HEK293 (cell line): ENCODE results near the gene CLEC4F.

Source experiments
- CTCF ChIA-PET: fragments of 350-600 bp; formaldehyde crosslinking; extraction: SDS; loops from one replicate; lab custom pipeline; 2021; ENCODE audit warnings: antibody characterized with exemption; lab: Yijun Ruan, JAX
- POLR2A ChIA-PET: fragments of 300-600 bp; formaldehyde crosslinking; extraction: SDS; loops from one replicate; lab custom pipeline; 2020; ENCODE audit warnings: antibody characterized with exemption, inconsistent platforms; lab: Yijun Ruan, JAX
- H3K27ac ChIP-seq: fragments of 200-500 bp; sonication (Bioruptor generic); 2 replicates; pipeline ENCODE4 v1.5.1; 2014; ENCODE audit warnings: low read depth, low read length, control low read depth, inconsistent platforms; ENCODE audit errors: extremely low read depth
- H3K36me3 ChIP-seq, 2 experiments: fragments of 200-500 bp in 1 of 2; sonication (Bioruptor generic) in 1 of 2; 1 replicate in 1 of 2; 2 replicates in 1 of 2; pipeline ENCODE4 v1.5.1; 2014 to 2017; ENCODE audit warnings: inconsistent platforms in 2 of 2, low read length in 2 of 2; ENCODE audit not compliant: control insufficient read depth in 2 of 2, insufficient read depth in 1 of 2
- H3K4me1 ChIP-seq: fragments of 200-500 bp; sonication (Bioruptor generic); 2 replicates; pipeline ENCODE4 v1.5.1; 2014; ENCODE audit warnings: mild to moderate bottlenecking, low read length, inconsistent platforms; ENCODE audit not compliant: control insufficient read depth, insufficient read depth
- H3K4me3 ChIP-seq: 2 replicates; pipeline ENCODE4 v1.5.1; 2011; ENCODE audit warnings: low read depth, mild to moderate bottlenecking, control low read depth, low read length, moderate library complexity
- H3K9me3 ChIP-seq: fragments of 200-500 bp; sonication (Bioruptor generic); 2 replicates; pipeline ENCODE4 v1.5.1; 2014; ENCODE audit warnings: low read depth, low read length, inconsistent platforms; ENCODE audit not compliant: control insufficient read depth, insufficient read depth
- AEBP2 ChIP-seq: fragments of 450-650 bp; formaldehyde crosslinking; IDR thresholded peaks from 2 replicates; pipeline ENCODE4 v1.5.1; 2016; ENCODE audit warnings: missing biosample characterization, missing genetic modification characterization, borderline replicate concordance
- EGR2 ChIP-seq: fragments of 450-650 bp; formaldehyde crosslinking; IDR thresholded peaks from 2 replicates; pipeline ENCODE4 v1.5.1; 2016; ENCODE audit warnings: low read depth, missing biosample characterization, missing genetic modification characterization
- GFI1B ChIP-seq: fragments of 450-650 bp; formaldehyde crosslinking; IDR thresholded peaks from 2 replicates; pipeline ENCODE4 v1.5.1; 2016; ENCODE audit warnings: missing biosample characterization, missing genetic modification characterization
- MYNN ChIP-seq: fragments of 450-650 bp; formaldehyde crosslinking; IDR thresholded peaks from 2 replicates; pipeline ENCODE4 v1.5.1; 2016; ENCODE audit warnings: missing biosample characterization, missing genetic modification characterization, borderline replicate concordance
- MZF1 ChIP-seq: fragments of 450-650 bp; formaldehyde crosslinking; IDR thresholded peaks from 2 replicates; pipeline ENCODE4 v1.5.1; 2017; ENCODE audit warnings: missing biosample characterization, missing genetic modification characterization, borderline replicate concordance
- SETDB1 ChIP-seq: IDR thresholded peaks from one replicate; pipeline ENCODE4 v1.6.1; 2017; ENCODE audit warnings: mild to moderate bottlenecking, low read length, moderate library complexity, mixed read lengths; ENCODE audit not compliant: insufficient read length
- TCF7L2 ChIP-seq: IDR thresholded peaks from 2 replicates; pipeline ENCODE4 v1.6.1; 2011; ENCODE audit warnings: low read depth, mild to moderate bottlenecking, inconsistent platforms, low read length, moderate library complexity, borderline replicate concordance
- YY1 ChIP-seq: fragments of 450-650 bp; formaldehyde crosslinking; IDR thresholded peaks from 2 replicates; pipeline ENCODE4 v1.5.1; 2018; ENCODE audit warnings: missing biosample characterization, missing genetic modification characterization
- ZBTB48 ChIP-seq: fragments of 450-650 bp; formaldehyde crosslinking; IDR thresholded peaks from 2 replicates; pipeline ENCODE4 v1.5.1; 2016; ENCODE audit warnings: missing biosample characterization, missing genetic modification characterization
- ZFP3 ChIP-seq: fragments of 450-650 bp; formaldehyde crosslinking; IDR thresholded peaks from 2 replicates; pipeline ENCODE4 v1.5.1; 2016; ENCODE audit warnings: low read depth, missing biosample characterization, missing genetic modification characterization
- ZFP37 ChIP-seq: fragments of 450-650 bp; formaldehyde crosslinking; IDR thresholded peaks from 2 replicates; pipeline ENCODE4 v1.5.1; 2016; ENCODE audit warnings: missing biosample characterization, missing genetic modification characterization
- ZIC2 ChIP-seq: fragments of 450-650 bp; formaldehyde crosslinking; IDR thresholded peaks from 2 replicates; pipeline ENCODE4 v1.5.1; 2016; ENCODE audit warnings: missing biosample characterization, missing genetic modification characterization
- ZNF114 ChIP-seq: fragments of 450-650 bp; formaldehyde crosslinking; IDR thresholded peaks from 2 replicates; pipeline ENCODE4 v1.5.0; 2017; ENCODE audit warnings: missing biosample characterization, missing genetic modification characterization
- ZNF23 ChIP-seq: fragments of 450-650 bp; formaldehyde crosslinking; IDR thresholded peaks from 2 replicates; pipeline ENCODE4 v1.5.1; 2016; ENCODE audit warnings: missing biosample characterization, missing genetic modification characterization, borderline replicate concordance
- ZNF394 ChIP-seq: fragments of 450-650 bp; formaldehyde crosslinking; IDR thresholded peaks from 2 replicates; pipeline ENCODE4 v1.5.1; 2016; ENCODE audit warnings: missing biosample characterization, missing genetic modification characterization, mild to moderate bottlenecking, moderate library complexity, borderline replicate concordance
- ZNF416 ChIP-seq: fragments of 450-650 bp; formaldehyde crosslinking; IDR thresholded peaks from 2 replicates; pipeline ENCODE4 v1.5.1; 2016; ENCODE audit warnings: missing biosample characterization, missing genetic modification characterization
- ZNF677 ChIP-seq: fragments of 450-650 bp; IDR thresholded peaks from 2 replicates; pipeline ENCODE4 v1.5.0; 2018; ENCODE audit warnings: missing biosample characterization, mild to moderate bottlenecking, missing genetic modification characterization, moderate library complexity
- ZNF701 ChIP-seq: fragments of 450-650 bp; formaldehyde crosslinking; IDR thresholded peaks from 2 replicates; pipeline ENCODE4 v1.5.1; 2016; ENCODE audit warnings: missing biosample characterization, missing genetic modification characterization
- ZNF837 ChIP-seq: fragments of 450-650 bp; formaldehyde crosslinking; IDR thresholded peaks from 2 replicates; pipeline ENCODE4 v1.5.1; 2016; ENCODE audit warnings: missing biosample characterization, missing genetic modification characterization
- ZSCAN18 ChIP-seq: fragments of 450-650 bp; formaldehyde crosslinking; IDR thresholded peaks from 2 replicates; pipeline ENCODE4 v1.5.1; 2016; ENCODE audit warnings: missing biosample characterization, missing genetic modification characterization
- ZXDB ChIP-seq: fragments of 450-650 bp; formaldehyde crosslinking; IDR thresholded peaks from 2 replicates; pipeline ENCODE4 v1.5.1; 2016; ENCODE audit warnings: missing biosample characterization, missing genetic modification characterization
- TF ChIP-seq, protein P1 (sequence below): fragments of 450-650 bp; formaldehyde crosslinking; IDR thresholded peaks from 2 replicates; pipeline ENCODE4 v1.5.1; 2016; ENCODE audit warnings: missing biosample characterization, missing genetic modification characterization, borderline replicate concordance
- TF ChIP-seq, protein P2 (sequence below): fragments of 450-650 bp; formaldehyde crosslinking; IDR thresholded peaks from 2 replicates; pipeline ENCODE4 v1.5.1; 2016; ENCODE audit warnings: missing biosample characterization, missing genetic modification characterization, low read depth

CLEC4F gene

DNA sequence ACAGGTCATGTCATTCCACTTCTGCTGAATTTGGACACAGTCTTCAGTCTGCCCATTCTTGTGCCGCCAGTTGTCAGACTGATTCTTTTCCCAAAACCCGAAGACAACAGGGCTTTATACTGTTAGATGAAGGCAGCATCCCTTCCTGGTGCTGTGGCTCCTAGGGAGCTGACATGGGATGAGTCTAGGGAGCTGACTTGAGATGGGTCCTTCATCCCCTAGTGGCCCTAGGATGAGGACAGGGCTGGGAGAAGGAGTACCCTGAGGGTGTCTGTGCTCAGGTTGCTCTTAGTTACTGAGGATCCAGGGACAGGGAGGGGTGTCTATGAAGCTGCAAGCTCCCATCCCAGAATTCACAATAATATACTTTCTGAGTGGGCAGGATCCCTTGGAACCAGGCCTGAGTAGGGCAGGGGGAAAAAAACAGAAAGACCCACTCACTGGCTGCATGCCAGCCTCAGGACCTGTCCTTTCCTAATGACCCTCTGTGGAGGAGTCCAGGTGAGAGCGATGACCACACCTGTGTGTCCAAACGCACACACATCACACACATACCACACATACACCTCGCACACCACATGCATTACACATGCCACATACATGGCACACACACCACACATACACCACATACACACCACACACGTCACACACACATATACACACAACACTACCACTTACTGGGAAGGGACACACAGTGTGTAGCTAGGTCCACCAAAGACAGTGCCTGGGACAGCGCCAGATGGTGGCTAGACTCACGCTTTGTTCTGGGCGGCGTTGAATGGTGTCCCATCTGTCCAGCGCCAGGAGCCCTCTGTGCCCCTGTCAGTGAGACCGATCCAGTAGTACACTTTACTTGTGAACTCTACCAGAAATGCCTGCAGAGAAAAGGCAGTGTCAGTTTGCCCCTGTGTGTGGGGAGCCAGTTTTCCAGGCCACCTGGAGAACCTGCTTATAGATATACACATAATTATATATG lies 11.1 kb downstream of the CLEC4F start:
- Histone ChIP-seq H3K4me1 (no peaks in the 10 kb centered on the region), H3K4me3 (no peak overlapping the region), H3K27ac (no peak overlapping the region), H3K9me3 (no peaks in the 10 kb centered on the region), H3K36me3 (no peaks in the 10 kb centered on the region)
- no peak for TF ChIP-seq YY1 (tag by site-specific recombination)
- TF ChIP-seq ZBTB48 (tag by site-specific recombination), result no peak
- TF ChIP-seq, protein P1, sequence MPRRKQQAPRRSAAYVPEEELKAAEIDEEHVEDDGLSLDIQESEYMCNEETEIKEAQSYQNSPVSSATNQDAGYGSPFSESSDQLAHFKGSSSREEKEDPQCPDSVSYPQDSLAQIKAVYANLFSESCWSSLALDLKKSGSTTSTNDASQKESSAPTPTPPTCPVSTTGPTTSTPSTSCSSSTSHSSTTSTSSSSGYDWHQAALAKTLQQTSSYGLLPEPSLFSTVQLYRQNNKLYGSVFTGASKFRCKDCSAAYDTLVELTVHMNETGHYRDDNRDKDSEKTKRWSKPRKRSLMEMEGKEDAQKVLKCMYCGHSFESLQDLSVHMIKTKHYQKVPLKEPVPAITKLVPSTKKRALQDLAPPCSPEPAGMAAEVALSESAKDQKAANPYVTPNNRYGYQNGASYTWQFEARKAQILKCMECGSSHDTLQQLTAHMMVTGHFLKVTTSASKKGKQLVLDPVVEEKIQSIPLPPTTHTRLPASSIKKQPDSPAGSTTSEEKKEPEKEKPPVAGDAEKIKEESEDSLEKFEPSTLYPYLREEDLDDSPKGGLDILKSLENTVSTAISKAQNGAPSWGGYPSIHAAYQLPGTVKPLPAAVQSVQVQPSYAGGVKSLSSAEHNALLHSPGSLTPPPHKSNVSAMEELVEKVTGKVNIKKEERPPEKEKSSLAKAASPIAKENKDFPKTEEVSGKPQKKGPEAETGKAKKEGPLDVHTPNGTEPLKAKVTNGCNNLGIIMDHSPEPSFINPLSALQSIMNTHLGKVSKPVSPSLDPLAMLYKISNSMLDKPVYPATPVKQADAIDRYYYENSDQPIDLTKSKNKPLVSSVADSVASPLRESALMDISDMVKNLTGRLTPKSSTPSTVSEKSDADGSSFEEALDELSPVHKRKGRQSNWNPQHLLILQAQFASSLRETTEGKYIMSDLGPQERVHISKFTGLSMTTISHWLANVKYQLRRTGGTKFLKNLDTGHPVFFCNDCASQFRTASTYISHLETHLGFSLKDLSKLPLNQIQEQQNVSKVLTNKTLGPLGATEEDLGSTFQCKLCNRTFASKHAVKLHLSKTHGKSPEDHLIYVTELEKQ, result no peak
- no peak for TF ChIP-seq ZNF114 (tag by site-specific recombination)
- CTCF ChIA-PET, result interaction anchor here (0.6 to 1.6 kb wide), 3 partner anchors 24 to 471 kb away, joined by 3 to 6 read pairs (median 3); no protein-coding TSS in a partner anchor
- POLR2A ChIA-PET, result no interaction called here

- H3K4me1 ChIP-seq, result no peaks in the 10 kb centered on the region
- CTCF ChIA-PET, result interaction anchor here (1.1 to 1.6 kb wide), 2 partner anchors 10 to 63 kb away, joined by 3 to 6 read pairs; no protein-coding TSS in a partner anchor
- no peaks in the 10 kb centered on the region for H3K36me3 ChIP-seq
- H3K4me3 ChIP-seq, result no peak overlapping the region
- TF ChIP-seq ZNF677 (tag by site-specific recombination), result no peak
- TF ChIP-seq ZNF394, result no peak
- TF ChIP-seq SETDB1, result no peak
- TF ChIP-seq GFI1B (tag by site-specific recombination), result no peak
- TF ChIP-seq ZIC2 (tag by site-specific recombination), result no peak
- no peak for TF ChIP-seq TCF7L2
- TF ChIP-seq EGR2 (tag by site-specific recombination), result no peak
- TF ChIP-seq ZFP3 (tag by site-specific recombination), result no peak
- TF ChIP-seq MYNN (tag by site-specific recombination), result no peak
- TF ChIP-seq ZNF114 (tag by site-specific recombination), result no peak
- no peak for TF ChIP-seq ZNF416 (tag by site-specific recombination)
- TF ChIP-seq ZNF23 (tag by site-specific recombination), result no peak
- TF ChIP-seq ZFP37 (tag by site-specific recombination), result no peak
- TF ChIP-seq ZSCAN18, result no peak
- no peak for TF ChIP-seq ZNF701 (tag by site-specific recombination)
- TF ChIP-seq, protein P2, sequence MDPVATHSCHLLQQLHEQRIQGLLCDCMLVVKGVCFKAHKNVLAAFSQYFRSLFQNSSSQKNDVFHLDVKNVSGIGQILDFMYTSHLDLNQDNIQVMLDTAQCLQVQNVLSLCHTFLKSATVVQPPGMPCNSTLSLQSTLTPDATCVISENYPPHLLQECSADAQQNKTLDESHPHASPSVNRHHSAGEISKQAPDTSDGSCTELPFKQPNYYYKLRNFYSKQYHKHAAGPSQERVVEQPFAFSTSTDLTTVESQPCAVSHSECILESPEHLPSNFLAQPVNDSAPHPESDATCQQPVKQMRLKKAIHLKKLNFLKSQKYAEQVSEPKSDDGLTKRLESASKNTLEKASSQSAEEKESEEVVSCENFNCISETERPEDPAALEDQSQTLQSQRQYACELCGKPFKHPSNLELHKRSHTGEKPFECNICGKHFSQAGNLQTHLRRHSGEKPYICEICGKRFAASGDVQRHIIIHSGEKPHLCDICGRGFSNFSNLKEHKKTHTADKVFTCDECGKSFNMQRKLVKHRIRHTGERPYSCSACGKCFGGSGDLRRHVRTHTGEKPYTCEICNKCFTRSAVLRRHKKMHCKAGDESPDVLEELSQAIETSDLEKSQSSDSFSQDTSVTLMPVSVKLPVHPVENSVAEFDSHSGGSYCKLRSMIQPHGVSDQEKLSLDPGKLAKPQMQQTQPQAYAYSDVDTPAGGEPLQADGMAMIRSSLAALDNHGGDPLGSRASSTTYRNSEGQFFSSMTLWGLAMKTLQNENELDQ (tag by site-specific recombination), result no peak
- no peak for TF ChIP-seq ZNF837 (tag by site-specific recombination)
- no peak for TF ChIP-seq AEBP2 (tag by site-specific recombination)
- TF ChIP-seq ZXDB (tag by site-specific recombination), result no peak
- no peak for TF ChIP-seq MZF1 (tag by site-specific recombination)
- POLR2A ChIA-PET, result no interaction called here
- H3K27ac ChIP-seq, result no peak overlapping the region
- H3K9me3 ChIP-seq, result no peaks in the 10 kb centered on the region
These were observed 12.6 kb downstream of the CLEC4F start for GRCh38 chr2:70807828-70808118.
